Body of pancreas (tissue), 4 donors: ENCODE measurements around the gene SLCO1B1.
"Not testable (repeated sequence)": the region's sequence is repeated elsewhere in the genome, so short reads cannot be mapped to it uniquely, and the experiment has no call there.

Source experiments
- POLR2A ChIP-seq, 3 donors: fragments of 450-650 bp; IDR thresholded peaks; one replicate each; pipeline ENCODE4 v1.6.1; 2016; ENCODE audit warnings: antibody characterized with exemption in 3 of 3, mild to moderate bottlenecking in 2 of 3
- TF ChIP-seq, protein P1 (sequence below), 7 experiments: fragments of 450-650 bp in 4 of 7; fragments of 200-600 bp in 3 of 7; sonication (generic) in 3 of 7; IDR thresholded peaks; one replicate each; pipeline ENCODE4 v1.5.1; 2016 to 2019; ENCODE audit warnings: antibody characterized with exemption in 7 of 7

DNA sequence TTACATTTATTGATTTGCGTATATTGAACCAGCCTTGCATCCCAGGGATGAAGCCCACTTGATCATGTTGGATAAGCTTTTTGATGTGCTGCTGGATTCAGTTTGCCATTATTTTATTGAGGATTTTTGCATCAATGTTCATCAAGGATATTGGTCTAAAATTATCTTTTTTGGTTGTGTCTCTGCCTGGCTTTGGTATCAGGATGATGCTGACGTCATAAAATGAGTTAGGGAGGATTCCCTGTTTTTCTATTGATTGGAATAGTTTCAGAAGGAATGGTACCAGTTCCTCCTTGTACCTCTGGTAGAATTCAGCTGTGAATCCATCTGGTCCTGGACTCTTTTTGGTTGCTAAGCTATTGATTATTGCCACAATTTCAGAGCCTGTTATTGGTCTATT lies 46.2 kb upstream of the SLCO1B1 start:
- TF ChIP-seq POLR2A (IDR thresholded peaks at IDR 0.05), result not testable (repeated sequence)
- TF ChIP-seq, protein P1, sequence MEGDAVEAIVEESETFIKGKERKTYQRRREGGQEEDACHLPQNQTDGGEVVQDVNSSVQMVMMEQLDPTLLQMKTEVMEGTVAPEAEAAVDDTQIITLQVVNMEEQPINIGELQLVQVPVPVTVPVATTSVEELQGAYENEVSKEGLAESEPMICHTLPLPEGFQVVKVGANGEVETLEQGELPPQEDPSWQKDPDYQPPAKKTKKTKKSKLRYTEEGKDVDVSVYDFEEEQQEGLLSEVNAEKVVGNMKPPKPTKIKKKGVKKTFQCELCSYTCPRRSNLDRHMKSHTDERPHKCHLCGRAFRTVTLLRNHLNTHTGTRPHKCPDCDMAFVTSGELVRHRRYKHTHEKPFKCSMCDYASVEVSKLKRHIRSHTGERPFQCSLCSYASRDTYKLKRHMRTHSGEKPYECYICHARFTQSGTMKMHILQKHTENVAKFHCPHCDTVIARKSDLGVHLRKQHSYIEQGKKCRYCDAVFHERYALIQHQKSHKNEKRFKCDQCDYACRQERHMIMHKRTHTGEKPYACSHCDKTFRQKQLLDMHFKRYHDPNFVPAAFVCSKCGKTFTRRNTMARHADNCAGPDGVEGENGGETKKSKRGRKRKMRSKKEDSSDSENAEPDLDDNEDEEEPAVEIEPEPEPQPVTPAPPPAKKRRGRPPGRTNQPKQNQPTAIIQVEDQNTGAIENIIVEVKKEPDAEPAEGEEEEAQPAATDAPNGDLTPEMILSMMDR (IDR thresholded peaks at IDR 0.05), result not testable (repeated sequence)
